Stimulated activated CD4-positive, alpha-beta T cell treated with anti-CD3 and anti-CD28 coated beads, Interleukin-4, amount 100 ng/mL, for 24 hours (primary cell): ENCODE results near the gene RNMT.
"Not testable (repeated sequence)": the region's sequence is repeated elsewhere in the genome, so short reads cannot be mapped to it uniquely, and the experiment has no call there.

Experiments used
- DNase-seq: peaks from one replicate; pipeline ENCODE4 v3.0.0-alpha.2; 2020

The RNMT gene

DNA sequence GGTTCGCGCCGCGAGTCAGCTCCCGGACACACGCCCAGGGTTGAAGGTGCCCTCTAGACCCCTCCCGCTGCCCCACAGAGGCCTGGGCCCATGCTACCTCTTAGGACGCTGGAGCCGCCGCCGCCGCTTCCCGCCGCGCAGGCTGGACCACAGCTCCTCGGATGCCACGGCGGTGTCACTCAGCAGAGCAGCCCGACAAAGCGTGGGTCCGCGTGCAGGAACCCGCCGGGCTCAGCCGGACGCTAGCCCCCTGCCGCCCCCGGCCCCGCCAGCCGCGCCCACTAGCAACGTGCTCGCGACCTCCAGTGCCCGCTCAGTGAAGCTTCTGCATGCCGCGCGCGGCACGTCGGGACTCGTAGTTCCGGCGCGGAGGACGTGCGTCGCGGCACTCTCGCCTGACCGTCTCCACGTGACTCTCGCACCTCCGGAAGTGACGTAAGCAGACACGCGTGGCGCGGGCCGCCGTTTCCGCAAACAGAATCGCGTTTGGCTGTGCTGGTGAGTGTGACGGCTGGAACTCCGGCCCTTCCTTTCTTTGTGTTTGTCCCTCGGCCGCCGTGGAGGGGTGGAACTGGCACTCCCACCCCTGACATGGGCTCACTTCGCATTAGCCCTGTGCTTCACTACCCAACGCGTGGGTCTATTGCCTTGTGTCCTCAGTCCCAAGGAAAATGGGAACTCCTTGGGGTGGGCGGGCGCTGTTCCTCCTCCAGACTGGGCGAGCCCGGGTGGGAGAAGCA is at the start of gene RNMT, which contains the start of gene FAM210A:
TSS of gene RNMT (plus strand) at position 442 of the 740 bp plus-strand sequence. CDS start 4,845 bp downstream, outside the sequence.
TSS of gene FAM210A (minus strand) at position 327 of the 740 bp plus-strand sequence. CDS start 44,481 bp downstream, outside the sequence.
- peak; percentile 95 for DNase-seq

DNA sequence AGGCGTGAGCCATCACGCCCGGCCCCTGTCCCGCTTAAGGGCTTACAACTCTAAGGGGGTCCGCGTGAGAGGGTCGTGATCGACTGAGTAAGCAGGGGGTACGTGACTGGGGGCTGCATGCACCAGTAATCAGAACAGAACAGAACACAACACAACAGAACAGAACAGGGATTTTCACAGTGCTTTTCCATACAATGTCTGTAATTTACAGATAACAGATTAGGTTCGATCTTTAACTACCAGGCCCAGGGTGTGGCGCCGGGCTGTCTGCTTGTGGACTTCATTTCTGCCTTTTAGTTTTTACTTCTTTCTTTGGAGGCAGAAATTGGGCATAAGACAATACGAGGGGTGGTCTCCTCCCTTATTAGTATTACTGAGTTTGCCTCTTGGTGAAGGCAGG is 49.1 kb upstream of the RNMT start:
- not testable (repeated sequence) for DNase-seq

DNA sequence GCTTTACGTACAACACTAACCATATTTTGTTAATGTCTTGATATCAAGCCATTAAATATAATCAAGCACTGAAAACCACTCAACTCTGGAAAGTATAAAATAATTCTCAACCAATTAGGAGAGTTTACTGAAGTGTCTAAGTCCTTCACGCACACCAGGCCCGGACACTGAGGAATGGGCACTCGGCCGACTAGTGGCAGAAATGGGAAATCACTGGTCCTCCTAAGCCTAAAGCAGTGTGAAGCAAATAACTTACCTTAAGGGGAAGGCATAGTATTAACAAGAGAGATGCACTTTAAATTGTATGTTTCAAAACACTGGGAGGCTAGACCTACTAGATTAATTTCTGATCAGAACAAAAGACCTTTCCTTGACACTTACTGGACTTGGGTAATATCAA is 45.9 kb upstream of the RNMT start:
- DNase-seq = no peak

DNA sequence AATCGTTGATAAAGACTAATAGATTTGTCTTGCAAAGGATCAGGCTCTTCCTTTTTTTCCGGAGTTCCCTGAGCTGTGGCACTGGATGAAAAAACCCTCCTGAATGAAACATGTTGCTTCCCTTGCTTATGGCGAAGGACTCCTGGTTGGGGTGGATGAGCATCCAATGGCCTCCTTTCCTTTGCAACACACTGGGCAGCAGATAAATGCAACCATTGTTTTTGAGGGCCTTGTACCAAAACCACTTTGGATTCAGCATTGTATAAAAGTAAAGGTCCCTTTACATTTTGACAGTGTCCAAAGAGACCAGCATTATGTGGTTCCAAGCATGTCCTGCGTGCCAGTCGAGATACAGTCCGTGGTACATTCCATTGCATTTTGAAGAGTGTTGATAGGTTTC is 44.8 kb upstream of the RNMT start:
- no peak for DNase-seq

DNA sequence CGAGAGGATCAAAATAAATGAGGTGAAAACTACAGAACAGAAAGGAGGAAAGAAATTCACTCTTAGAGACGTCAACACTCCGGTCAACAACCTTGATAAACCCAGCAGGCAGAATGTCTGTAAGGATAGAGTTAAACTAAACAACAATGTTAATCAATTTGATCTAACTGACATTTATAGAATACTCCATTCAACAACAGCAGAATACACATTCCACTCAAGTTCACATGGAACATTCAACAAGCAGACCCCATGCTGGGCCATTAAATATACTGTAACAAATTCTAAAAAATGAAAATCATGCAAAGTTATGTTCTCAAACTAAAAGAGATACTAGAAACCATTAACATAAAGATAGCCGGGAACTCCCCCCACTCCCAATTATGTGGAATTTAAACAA is 41.9 kb upstream of the RNMT start:
- DNase-seq = no peak

DNA sequence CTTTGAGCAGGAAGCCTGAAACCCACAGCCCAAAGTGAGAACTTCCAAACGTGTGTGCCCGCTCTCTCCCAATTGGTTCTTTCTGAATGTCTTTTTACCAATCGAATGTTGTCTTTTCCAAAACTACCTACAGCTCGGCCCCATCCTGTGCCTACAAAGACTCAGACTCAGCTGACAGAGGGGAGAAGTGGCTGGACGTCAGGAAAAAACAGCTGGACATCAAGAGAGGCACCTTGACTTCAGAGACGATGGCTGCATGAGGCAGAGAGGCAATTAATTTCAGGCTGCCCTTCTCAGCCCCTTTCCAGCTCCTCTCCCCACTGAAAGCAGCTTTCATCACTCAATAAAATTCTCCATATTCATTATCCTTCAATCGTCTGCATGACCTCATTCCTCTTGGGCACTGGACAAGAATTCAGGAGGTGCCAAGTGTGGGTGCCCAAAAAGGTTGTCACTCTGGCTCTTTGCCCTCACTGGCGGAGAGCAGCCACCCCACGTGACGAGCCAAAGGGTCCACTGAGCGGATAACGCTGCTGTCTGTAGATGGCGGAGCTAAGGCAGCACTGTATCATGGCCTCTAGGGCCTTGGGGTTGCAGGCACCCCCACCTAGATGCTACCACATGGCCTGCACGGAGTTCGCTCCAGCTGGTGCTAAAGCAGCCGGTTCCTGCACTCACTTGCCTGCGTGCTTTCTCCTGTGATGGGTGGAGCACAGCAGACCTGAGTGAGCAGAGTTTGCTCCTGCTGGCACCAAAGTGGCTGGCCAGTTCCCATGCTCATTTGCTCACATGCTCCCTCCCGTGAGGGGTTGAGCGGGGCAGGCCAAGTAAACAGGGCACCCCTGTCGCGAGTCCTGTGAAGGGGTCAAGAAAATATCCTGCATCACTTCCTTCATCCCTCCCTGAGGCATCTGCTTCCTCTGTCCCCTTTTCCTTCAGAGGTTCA is 38.0 kb upstream of the RNMT start:
- no peak for DNase-seq

DNA sequence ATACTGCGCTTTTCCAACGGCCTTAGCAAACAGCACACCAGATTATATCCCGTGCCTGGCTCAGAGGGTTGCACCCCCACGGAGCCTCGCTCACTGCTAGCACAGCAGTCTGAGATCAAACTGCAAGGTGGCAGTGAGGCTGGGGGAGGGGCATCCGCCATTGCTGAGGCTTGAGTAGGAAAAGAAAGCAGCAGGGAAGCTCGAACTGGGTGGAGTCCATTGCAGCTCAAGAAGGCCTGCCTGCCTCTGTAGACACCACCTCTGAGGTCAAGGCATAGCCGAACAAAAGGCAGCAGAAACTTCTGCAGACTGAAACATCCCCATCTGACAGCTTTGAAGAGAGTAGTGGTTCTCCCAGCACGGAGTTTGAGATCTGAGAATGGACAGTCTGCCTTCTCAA is 36.4 kb upstream of the RNMT start:
- not testable (repeated sequence) for DNase-seq

DNA sequence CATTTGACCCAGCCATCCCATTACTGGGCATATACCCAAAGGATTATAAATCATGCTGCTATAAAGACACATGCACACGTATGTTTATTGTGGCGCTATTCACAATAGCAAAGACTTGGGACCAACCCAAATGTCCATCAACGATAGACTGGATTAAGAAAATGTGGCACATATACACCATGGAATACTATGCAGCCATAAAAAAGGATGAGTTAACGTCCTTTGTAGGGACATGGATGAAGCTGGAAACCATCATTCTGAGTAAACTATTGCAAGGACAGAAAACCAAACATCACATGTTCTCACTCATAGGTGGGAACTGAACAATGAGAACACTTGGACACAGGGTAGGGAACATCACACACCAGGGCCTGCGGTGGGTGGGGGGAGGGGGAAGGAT is 31.1 kb upstream of the RNMT start:
- not testable (repeated sequence) for DNase-seq

DNA sequence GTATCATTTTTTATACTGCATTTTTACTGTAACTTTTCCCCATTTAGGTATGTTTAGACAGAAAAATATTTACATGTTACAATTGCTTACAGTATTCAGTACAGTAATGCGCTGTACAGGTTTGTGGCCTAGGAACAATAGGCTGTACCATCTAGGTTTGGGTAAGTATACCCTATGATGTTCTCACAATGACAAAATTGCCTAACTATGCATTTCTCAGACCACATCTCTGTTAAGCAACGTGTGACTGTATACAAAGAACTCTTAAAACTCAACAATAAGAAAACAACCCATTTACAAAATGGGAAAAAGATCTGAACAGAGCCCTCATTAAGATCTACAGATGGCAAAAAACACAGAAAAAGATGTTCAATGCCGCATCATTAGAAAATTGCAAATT is 29.5 kb upstream of the RNMT start:
- no peak for DNase-seq

DNA sequence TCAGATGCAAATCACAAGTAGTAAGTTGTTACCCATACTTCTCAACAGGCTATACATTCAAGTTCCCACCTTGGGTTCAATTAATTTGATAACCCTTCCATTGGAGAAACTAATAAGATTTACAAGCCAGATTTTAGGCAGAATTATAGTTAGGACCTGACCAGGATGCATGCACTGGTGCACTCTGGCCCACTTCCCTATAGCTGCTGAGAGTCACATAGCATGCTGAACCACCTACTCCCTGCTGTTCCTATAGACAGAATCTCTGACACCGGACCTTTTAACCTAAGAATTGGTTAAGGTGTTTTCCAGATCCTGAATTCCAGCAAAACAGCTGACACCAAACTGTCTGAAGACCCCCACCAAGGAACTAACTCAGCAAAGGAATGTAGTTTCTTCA is 26.3 kb upstream of the RNMT start:
- no peak for DNase-seq

DNA sequence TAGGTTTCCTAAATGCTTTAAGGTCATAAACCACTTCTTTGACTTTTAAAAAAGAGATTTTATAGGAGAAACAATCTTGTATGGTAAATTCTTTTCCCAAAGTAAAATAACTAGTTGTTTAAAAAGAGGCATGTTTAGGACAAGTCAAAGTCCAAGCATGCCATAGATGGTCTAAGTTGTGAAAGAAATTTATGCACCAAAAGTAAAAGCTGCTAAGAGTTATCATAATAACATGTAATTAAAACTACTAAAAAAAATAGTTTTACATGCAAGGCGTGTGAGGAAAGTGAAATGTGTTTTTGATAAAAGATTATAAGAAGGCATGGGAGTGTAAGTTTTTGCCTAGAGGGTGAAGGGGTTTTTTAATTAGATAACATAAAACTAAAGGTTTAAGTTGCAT is 22.6 kb upstream of the RNMT start:
- no peak for DNase-seq

DNA sequence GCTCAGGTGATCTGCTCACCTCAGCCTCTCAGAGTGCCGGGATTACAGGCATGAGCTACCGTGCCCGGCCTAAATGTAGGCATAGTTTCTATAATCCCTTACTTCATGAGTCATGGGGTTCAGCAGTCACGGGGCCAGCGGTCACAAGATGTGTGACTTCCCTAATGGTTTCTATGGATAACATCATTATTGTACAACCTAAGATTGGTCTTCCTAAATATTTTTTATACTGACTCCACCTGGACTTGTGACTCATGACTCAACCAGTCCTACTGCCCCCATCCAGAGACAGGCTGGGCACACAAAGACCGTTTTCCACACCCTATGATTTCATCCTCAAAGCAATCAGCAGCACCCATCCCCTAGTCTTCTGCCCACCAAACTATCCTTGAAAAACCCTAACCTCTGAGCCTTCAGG is 16.1 kb upstream of the RNMT start:
- no peak for DNase-seq

DNA sequence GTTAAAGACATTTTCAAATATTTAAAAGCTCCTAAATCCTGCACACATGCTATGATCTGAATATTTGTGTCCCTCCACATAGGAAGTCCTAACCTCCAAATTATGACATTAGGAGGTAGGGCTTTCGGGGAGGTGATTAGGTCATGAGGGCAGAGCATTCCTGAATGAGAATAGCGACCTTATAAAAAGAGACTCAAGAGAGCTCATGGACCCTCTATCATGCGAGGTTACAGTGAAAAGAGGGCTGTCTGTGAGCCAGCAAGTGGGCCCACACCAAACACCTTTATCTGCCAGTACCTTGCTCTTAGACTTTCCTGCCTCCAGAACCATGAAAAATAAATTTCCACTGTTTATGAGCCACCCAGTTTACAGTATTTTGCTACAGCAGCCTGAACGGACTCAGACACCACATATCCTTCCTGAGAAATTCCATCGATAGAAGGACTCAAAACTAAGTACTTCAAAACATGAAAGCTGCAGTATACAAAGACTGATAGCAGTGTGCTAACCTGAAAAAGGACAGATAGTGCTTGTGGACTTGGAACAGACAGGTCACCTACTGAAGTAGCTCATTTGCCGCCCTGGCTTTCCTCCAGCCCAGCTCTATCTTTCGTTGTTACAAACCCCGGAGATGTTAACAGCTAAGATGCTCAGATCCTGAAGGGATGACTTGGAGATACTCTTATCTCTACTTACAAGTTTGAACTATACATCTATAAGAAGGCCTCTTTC is 13.9 kb upstream of the RNMT start:
- DNase-seq = no peak

DNA sequence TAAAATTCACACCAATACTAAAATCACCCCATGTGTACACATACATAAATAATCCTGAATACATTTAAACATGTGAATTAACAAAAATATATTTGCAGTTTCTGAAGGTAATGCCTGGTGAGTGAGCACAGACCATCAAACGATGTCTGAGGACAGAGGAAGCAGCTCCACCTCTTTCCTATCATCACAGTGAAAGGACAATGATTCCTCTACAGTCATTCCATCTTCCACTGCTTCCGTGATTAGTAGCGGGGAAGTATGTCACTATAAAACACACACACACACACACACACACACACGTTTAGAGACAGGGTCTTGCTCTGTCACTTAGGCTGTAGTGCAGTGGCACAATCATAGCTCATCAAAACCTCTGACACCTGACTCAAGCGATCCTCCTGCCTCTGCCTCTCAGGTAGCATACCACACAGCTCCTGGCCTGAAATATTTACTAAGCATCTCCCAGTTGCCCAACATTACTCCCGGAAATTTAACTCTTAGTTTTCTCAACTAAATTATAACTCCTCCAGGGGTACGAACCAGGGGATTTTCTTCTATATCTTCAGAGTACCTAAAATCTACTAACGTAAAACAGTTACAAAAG is 12.9 kb upstream of the RNMT start:
- no peak for DNase-seq

DNA sequence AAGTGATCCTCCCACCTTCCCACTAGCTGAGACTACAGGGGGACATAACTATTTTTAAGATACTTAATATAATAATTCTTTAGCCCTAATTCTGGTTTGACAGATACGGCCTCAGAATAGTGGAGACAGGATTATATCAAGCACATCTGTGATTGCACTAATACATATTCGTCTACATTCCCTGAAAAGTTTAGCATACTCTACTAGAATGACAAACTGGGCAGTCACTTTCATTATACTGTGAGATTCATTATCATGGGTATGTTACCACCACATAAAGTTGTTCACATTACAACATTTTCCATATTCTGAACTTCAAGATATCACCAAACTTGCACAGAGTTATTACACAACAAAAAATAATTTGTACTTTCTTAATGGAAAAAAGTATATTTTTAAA is 11.1 kb upstream of the RNMT start:
- DNase-seq = no peak

DNA sequence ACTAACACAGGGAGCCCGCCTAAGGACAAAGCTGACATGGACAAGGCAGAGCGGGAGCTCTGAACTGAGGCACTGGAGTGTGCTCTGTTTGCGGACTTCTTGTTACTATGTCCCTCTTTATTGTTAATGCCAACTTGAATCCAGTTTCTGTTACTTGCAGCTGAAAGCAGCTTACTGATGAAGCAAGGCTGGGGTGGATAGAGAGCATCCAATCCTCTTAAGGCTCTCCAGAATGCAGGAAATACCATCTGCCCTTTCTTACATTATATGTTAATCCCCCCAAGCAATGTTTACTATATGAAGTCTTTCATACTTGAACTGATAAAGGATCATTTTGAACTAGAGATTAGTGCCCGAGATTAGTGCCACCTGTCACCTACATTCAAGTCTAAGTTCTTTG is 9.6 kb upstream of the RNMT start:
- no peak for DNase-seq

DNA sequence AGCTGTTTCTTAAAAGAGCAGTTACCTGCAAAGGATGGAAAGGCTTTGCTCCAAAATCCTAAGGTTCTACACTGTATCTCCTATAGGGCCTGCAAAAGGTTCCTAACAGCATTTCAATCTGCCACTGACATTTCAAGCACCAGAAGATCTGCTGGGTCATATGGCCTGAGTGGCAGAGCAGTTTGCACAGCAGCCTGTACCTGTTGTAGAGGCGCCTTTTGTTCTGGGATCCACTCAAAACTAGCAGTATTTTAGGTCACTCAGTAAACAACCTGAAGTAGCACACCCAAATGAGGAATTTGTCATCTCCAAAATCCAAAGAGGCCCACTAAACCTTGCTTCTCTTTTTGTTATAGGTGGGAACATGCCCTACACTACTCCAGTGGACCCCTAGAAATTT is 6.3 kb upstream of the RNMT start:
- no peak for DNase-seq

DNA sequence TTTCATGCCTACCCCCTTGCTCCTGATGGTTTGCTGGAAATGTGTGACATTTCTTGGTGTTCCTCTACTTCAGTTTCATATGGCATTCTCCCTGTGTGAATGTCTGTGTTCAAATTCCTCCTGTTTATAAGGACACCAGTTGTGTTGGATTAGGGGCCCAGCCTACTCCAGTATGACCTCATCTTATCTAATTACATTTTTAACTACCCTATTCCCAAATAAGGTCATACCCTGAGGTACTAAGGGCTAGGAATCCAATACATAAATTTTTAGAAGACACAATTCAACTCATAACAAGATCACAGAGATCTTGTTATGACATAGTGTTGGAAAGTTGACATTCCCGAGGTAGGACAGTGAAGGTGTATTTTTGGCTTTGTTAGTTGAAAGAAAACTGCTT is 5.6 kb upstream of the RNMT start:
- no peak for DNase-seq

DNA sequence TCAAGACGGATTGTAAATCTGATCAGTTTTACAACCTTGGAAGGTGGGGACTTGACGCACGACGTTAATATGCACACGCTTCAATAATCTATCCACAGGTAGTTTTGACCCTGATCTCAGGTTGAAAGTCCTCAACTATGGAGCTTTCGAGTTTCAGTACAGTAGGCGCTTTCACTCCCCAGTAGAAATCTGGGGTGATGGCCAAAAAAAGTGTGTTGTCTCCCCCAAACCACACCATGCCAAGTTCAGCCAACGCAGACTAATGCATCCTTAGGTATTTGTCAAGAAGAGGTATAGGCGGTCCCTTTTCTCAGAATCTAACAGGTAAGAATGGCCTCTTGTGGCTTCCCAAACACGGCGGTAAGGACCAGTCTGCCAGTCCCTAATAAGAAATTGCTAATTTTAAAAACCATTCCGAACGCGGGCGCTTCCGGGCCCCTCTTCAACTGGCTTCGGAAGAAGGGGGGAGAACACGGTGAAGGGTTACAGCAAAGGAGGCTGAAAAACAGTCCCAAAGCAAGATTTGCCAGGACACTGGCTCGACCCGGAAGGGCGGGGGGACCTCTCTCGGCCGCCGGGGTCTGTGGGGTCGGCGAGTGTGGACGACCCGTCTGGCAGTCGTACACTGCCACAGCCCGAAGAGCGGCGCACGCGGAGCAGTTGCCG is 774 bp upstream of the RNMT start:
- no peak for DNase-seq

DNA sequence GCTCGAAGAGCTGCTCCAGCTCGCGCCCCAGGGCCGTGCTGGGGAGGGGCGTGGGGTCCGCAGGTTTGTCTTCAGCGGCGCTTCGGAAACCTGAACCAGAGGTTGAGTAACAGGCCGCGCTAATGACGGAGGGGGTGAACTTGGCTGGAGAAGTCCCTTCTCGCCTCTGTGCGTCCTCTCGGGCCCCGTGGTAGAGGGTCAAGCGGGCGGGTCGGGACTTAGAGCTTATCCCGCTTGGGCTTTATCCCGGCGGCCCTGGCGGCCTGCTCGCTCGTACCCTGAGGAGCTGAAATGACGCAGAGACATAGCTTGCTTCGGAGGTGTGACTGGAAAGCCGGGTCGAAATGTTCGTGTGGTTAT is 479 bp downstream of the RNMT start:
- peak; percentile 36 for DNase-seq

DNA sequence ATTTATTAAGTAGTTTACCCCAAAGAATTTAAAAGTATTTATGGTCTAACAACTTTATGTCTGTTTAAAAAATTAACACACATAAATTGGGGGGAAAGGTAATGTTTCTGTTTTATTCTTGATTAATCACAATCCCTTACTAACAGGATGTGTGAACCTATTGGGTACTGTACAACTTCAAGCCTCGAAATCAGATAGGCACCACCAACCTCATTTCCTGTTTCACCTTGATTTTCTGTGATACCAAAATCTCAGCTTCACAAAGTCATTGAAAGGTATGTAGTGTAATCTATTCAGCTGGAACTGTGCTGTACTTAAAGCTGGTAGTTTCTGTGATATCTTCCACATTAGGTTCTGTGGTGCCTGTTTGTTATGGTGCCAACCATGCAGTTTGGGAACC is 4.0 kb downstream of the RNMT start:
- no peak for DNase-seq

DNA sequence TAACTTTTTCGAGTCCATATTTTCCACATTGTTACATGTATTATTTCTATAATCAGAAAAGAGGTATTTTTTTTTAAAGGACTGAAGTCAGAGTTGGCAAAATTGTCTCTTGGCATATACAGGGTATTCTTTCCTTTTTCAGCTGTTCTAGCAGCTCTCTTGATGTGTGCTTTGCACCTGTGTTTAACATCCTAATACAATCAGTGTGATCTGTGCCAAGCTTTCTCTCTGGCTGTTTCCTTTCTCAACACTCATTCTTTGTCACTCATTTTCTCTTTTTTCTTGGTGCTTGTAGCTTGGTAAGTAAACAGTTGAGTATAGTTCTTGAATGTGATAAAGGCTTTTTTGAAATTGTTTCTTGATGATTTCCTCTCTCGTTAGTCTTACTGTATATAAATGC is 9.2 kb downstream of the RNMT start:
- DNase-seq = no peak
